ENCODE data around the gene SYMPK.
A peak's percentile ranks its signal among the peaks of the same experiment; 100 is the strongest.

The SYMPK gene

GRCh38 chr19:45881082-45881908 is 18.3 kb upstream of the SYMPK start:
- no peak for DNase-seq (ENCODE audit: low spot score)
- in situ Hi-C loops (cut with MboI; ENCODE audit: low sequenced_read_pairs, unreplicated experiment), result no loop called here
- TF ChIP-seq, protein P1, sequence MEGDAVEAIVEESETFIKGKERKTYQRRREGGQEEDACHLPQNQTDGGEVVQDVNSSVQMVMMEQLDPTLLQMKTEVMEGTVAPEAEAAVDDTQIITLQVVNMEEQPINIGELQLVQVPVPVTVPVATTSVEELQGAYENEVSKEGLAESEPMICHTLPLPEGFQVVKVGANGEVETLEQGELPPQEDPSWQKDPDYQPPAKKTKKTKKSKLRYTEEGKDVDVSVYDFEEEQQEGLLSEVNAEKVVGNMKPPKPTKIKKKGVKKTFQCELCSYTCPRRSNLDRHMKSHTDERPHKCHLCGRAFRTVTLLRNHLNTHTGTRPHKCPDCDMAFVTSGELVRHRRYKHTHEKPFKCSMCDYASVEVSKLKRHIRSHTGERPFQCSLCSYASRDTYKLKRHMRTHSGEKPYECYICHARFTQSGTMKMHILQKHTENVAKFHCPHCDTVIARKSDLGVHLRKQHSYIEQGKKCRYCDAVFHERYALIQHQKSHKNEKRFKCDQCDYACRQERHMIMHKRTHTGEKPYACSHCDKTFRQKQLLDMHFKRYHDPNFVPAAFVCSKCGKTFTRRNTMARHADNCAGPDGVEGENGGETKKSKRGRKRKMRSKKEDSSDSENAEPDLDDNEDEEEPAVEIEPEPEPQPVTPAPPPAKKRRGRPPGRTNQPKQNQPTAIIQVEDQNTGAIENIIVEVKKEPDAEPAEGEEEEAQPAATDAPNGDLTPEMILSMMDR (IDR thresholded peaks at IDR 0.05; ENCODE audit: borderline replicate concordance, control extremely low read depth, extremely low read depth, insufficient read depth, missing control alignments), result no peak

- no peak for DNase-seq (ENCODE audit: low spot score)
- TF ChIP-seq, protein P1 (IDR thresholded peaks at IDR 0.05; ENCODE audit: borderline replicate concordance, control extremely low read depth, extremely low read depth, insufficient read depth, missing control alignments), result no peak
- in situ Hi-C loops (cut with MboI; ENCODE audit: low sequenced_read_pairs, unreplicated experiment), result no loop called here
Measured at GRCh38 chr19:45879971-45880370, 17.0 kb upstream of the SYMPK start.

DNA sequence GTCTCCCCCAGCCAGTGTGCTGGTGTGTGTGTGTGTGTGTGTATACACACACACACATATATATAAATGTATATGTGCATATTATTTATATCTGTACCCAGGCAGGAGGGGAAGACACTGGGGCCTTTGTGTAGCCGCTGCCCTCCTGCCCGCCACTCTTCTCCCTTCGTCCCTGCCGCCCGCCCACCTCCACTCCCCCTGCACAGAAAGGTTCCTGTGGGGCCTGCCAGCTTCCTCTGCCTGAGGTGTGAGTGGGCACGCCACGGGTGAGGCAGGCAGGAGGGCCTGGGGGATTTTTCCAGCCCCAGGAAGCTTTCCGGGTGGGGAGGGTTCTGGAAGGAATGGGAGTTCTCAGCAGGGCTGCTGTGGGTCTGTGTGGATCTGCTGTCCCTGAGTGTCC is 16.1 kb upstream of the SYMPK start:
- no peak for DNase-seq (ENCODE audit: low spot score)
- in situ Hi-C loops (cut with MboI; ENCODE audit: low sequenced_read_pairs, unreplicated experiment), result no loop called here
- TF ChIP-seq, protein P1 (IDR thresholded peaks at IDR 0.05; ENCODE audit: borderline replicate concordance, control extremely low read depth, extremely low read depth, insufficient read depth, missing control alignments), result no peak

GRCh38 chr19:45878043-45878794 is 15.3 kb upstream of the SYMPK start:
- in situ Hi-C loops (cut with MboI; ENCODE audit: low sequenced_read_pairs, unreplicated experiment), result no loop called here
- TF ChIP-seq, protein P1 (IDR thresholded peaks at IDR 0.05; ENCODE audit: borderline replicate concordance, control extremely low read depth, extremely low read depth, insufficient read depth, missing control alignments), result no peak
- no peak for DNase-seq (ENCODE audit: low spot score)

DNA sequence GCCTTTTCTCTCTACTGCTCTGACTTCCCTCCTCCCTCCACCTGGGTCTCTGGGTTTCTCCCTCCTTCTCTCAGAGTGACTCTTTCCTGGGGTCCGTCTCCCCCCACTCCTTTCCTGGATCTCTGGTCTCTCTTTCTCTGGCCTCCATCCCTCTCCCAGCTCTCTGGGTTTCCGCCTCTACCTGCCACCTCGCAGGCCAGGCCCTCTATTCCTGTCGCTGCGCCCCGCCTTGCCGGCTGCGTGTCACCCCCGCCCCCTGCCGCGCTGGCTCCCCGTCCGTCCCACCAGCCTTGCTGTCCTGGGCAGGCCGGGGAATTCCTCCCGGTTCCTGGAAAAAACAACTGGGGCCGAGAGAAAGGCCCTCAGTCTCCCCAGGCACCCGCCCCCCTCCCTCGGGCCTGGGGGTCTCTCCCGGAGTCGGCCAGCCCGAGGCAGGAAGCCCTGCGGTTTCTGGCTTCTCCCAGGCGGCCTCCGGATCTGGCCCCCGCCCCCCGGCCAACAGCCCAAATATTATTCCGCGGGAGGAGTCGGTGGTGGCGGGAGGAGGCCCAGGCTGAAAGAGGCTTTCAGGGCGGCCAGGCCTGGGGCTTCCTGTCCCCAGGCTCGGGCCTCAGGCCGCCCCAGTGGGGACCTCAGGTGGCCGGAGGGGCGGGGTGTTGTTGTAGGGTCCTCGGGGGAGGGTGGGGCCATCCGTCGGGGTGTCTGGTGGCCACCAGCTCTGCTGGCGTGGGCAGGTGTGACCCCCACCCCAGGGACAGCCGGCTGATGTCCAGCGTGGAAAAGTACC is 13.7 kb upstream of the SYMPK start:
- in situ Hi-C loops (cut with MboI; ENCODE audit: low sequenced_read_pairs, unreplicated experiment), result no loop called here
- DNase-seq (ENCODE audit: low spot score), result peak; percentile 76
- TF ChIP-seq, protein P1 (IDR thresholded peaks at IDR 0.05; ENCODE audit: borderline replicate concordance, control extremely low read depth, extremely low read depth, insufficient read depth, missing control alignments), result no peak

- TF ChIP-seq, protein P1 (IDR thresholded peaks at IDR 0.05; ENCODE audit: borderline replicate concordance, control extremely low read depth, extremely low read depth, insufficient read depth, missing control alignments), result no peak
- in situ Hi-C loops (cut with MboI; ENCODE audit: low sequenced_read_pairs, unreplicated experiment), result no loop called here
- no peak for DNase-seq (ENCODE audit: low spot score)
Measured at GRCh38 chr19:45876161-45876410, 13.1 kb upstream of the SYMPK start.
